ENCODE measurements around the gene AMIGO3. TPM values are rescaled to one million over a fixed set of nuclear protein-coding genes. Genes with fewer than 3 reads are reported as not detected.

The AMIGO3 gene
- total RNA-seq, 2 donors from 2014 or later, result 1.4 to 3.0 TPM

DNA sequence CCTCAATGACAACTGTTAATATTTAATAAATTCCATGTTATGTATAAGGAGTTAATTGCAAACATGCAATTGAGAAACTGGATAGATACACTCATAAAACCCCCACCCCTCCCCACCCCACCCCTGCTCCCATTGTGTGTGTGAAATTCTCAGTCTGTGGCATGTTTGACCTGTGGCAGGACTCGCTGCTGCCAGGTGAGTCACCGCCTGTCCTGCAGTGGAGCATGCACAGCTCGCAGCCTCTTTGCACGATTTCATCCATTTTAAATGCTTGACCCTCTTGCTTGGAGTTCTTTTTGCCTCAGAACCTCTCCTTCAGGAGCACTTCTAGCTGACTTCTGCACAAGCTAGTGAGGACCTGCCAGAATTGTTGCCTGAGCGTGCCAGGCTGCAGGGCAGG lies 50.6 kb downstream of the AMIGO3 start:
- no peak overlapping the region for H3K27ac Mint-ChIP-seq

GRCh38 chr3:49668414-49668797 lies 51.1 kb downstream of the AMIGO3 start:
- no peaks in the 10 kb centered on the region for H3K9me3 ChIP-seq (ENCODE audit: control insufficient read depth, low read length)
- no peaks in the 10 kb centered on the region for H3K36me3 ChIP-seq (ENCODE audit: control insufficient read depth, insufficient read depth, low read length)
- Mint-ChIP-seq H3K27ac (no peak overlapping the region), H3K4me3 (no peak overlapping the region), H3K9me3 (no peaks in the 10 kb centered on the region), H3K4me1 (peaks cover 16% of the 10 kb centered on the region), H3K27me3 (ENCODE audit: insufficient read depth) (no peaks in the 10 kb centered on the region), H3K36me3 (ENCODE audit: low read depth) (no peaks in the 10 kb centered on the region)
- peak; percentile 47 for TF ChIP-seq CTCF (conservative IDR thresholded peaks at IDR 0.05)
- no peak overlapping the region for H3K4me3 ChIP-seq (ENCODE audit: low read length)
- H3K4me1 ChIP-seq (ENCODE audit: control insufficient read depth, insufficient read depth, low read length), result no peaks in the 10 kb centered on the region
- no peak overlapping the region for H3K9ac ChIP-seq (ENCODE audit: extremely low read depth, low read length, poor library complexity, severe bottlenecking)
- peak; percentile 57 for DNase-seq
- 79 to 87% methylated on average over 3 to 5 of the region's 5 CpGs for WGBS, 2 experiments (ENCODE audit: insufficient coverage in 1 of 2, insufficient read length in 1 of 2)
- H3K27ac ChIP-seq (ENCODE audit: low read depth, low read length), result no peak overlapping the region
- H3K27me3 ChIP-seq (ENCODE audit: control insufficient read depth, insufficient read depth, low read length, poor library complexity, severe bottlenecking), result no peaks in the 10 kb centered on the region

More for the DNA sequence above, 50.6 kb downstream of the AMIGO3 start:
- TF ChIP-seq CTCF (conservative IDR thresholded peaks at IDR 0.05), result no peak
- DNase-seq, result no peak
- no peak overlapping the region for H3K27ac ChIP-seq (ENCODE audit: low read depth, low read length)
- Mint-ChIP-seq H3K9me3 (no peaks in the 10 kb centered on the region), H3K4me3 (no peak overlapping the region), H3K36me3 (ENCODE audit: low read depth) (no peaks in the 10 kb centered on the region), H3K27me3 (ENCODE audit: insufficient read depth) (no peaks in the 10 kb centered on the region), H3K4me1 (peaks cover 16% of the 10 kb centered on the region)
- H3K9ac ChIP-seq (ENCODE audit: extremely low read depth, low read length, poor library complexity, severe bottlenecking), result no peak overlapping the region
- H3K4me1 ChIP-seq (ENCODE audit: control insufficient read depth, insufficient read depth, low read length), result no peaks in the 10 kb centered on the region
- no peaks in the 10 kb centered on the region for H3K9me3 ChIP-seq (ENCODE audit: control insufficient read depth, low read length)
- 83 to 87% methylated on average over 5 of the region's 5 CpGs for WGBS, 2 experiments (ENCODE audit: insufficient coverage in 1 of 2, insufficient read length in 1 of 2)
- no peak overlapping the region for H3K4me3 ChIP-seq (ENCODE audit: low read length)
- H3K27me3 ChIP-seq (ENCODE audit: control insufficient read depth, insufficient read depth, low read length, poor library complexity, severe bottlenecking), result no peaks in the 10 kb centered on the region
- H3K36me3 ChIP-seq (ENCODE audit: control insufficient read depth, insufficient read depth, low read length), result no peaks in the 10 kb centered on the region

DNA sequence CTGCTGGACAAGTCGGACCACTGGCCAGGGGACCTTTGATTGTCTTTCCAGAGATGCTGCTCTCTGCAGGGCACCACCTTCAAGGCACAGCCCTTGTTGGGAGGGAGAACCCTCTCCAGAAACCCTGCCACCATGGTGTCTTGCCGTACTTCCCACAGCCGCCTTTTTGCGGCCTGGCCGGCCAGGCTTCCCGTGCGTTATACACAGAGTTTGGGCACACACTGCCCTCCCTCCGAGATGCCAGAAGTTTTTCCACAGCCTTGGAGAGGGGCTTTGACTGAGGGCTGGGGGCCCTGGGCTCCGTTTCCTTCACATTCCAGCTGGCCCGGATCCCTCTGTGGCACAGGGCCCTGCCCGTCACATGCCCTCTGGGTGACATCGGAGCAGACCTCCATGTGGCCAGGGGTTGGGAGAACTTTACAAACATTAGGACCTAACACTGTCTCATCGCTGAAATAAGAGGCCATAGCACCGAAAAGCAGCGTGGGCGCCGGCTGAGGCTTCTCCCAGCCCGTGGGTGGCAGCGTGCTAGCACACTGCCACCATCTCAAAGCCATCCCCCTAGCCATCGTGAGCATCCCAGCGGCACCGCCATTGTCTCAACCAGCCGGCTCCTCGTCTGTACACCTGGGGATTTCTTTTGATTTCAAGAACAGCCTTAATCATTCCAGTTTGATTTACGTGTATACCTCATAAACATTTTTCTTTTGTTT lies 51.6 kb downstream of the AMIGO3 start:
- no peaks in the 10 kb centered on the region for H3K9me3 Mint-ChIP-seq
- no peaks in the 10 kb centered on the region for H3K36me3 ChIP-seq (ENCODE audit: control insufficient read depth, insufficient read depth, low read length)
- H3K4me3 Mint-ChIP-seq, result no peak overlapping the region
- H3K9me3 ChIP-seq (ENCODE audit: control insufficient read depth, low read length), result no peaks in the 10 kb centered on the region
- H3K4me1 Mint-ChIP-seq, result peaks cover 16% of the 10 kb centered on the region
- 93 to 96% methylated on average over 22 to 25 of the region's 25 CpGs for WGBS, 2 experiments (ENCODE audit: insufficient coverage in 1 of 2, insufficient read length in 1 of 2)
- DNase-seq, result no peak
- no peak overlapping the region for H3K9ac ChIP-seq (ENCODE audit: extremely low read depth, low read length, poor library complexity, severe bottlenecking)
- no peaks in the 10 kb centered on the region for H3K27me3 ChIP-seq (ENCODE audit: control insufficient read depth, insufficient read depth, low read length, poor library complexity, severe bottlenecking)
- H3K27me3 Mint-ChIP-seq (ENCODE audit: insufficient read depth), result no peaks in the 10 kb centered on the region
- no peaks in the 10 kb centered on the region for H3K36me3 Mint-ChIP-seq (ENCODE audit: low read depth)
- no peak for TF ChIP-seq CTCF (conservative IDR thresholded peaks at IDR 0.05)
- no peaks in the 10 kb centered on the region for H3K4me1 ChIP-seq (ENCODE audit: control insufficient read depth, insufficient read depth, low read length)
- H3K27ac Mint-ChIP-seq, result no peak overlapping the region
- no peak overlapping the region for H3K27ac ChIP-seq (ENCODE audit: low read depth, low read length)
- no peak overlapping the region for H3K4me3 ChIP-seq (ENCODE audit: low read length)

Other genes with a start within 250 kb of the AMIGO3 start
- 100 to 1,000 TPM; 145 to 176 TPM for gene DAG1, start 249.4 kb downstream of the AMIGO3 start, total RNA-seq
- gene BSN, start 165.2 kb downstream of the AMIGO3 start, total RNA-seq, result 1 to 10 TPM; 2.4 to 2.5 TPM
- 100 to 1,000 TPM; 188 to 216 TPM for gene APEH, start 45.3 kb downstream of the AMIGO3 start, total RNA-seq
- 10 to 100 TPM; 30.8 to 35.5 TPM for gene MST1, start 30.2 kb downstream of the AMIGO3 start, total RNA-seq
- gene RNF123, start 30.1 kb downstream of the AMIGO3 start, total RNA-seq, result 10 to 100 TPM; 47.3 to 47.6 TPM
- gene GMPPB, start 4.3 kb upstream of the AMIGO3 start, total RNA-seq, result 10 to 100 TPM; 35.5 to 38.2 TPM
- 10 to 100 TPM; 45.8 to 49.8 TPM for gene IP6K1, start 66.9 kb upstream of the AMIGO3 start, total RNA-seq
- gene CDHR4, start 80.2 kb upstream of the AMIGO3 start, total RNA-seq, result not detected
- not detected for gene INKA1, start 83.6 kb upstream of the AMIGO3 start, total RNA-seq
- gene UBA7, start 94.3 kb upstream of the AMIGO3 start, total RNA-seq, result 1 to 10 TPM; 1.0 to 3.4 TPM
- 10 to 100 TPM; 22.3 to 32.8 TPM for gene TRAIP, start 136.9 kb upstream of the AMIGO3 start, total RNA-seq
- gene CAMKV, start 150.2 kb upstream of the AMIGO3 start, total RNA-seq, result 1 to 10 TPM in 1 of 2 donors, under 1 TPM in 1; 0.75 to 7.1 TPM
- 10 to 100 TPM in 1 of 2 donors, 1 to 10 TPM in 1; 6.8 to 11.2 TPM for gene MST1R, start 184.2 kb upstream of the AMIGO3 start, total RNA-seq
- 1 to 10 TPM; 4.1 to 6.2 TPM for gene MON1A, start 210.1 kb upstream of the AMIGO3 start, total RNA-seq
- 100 to 1,000 TPM; 116 to 168 TPM for gene RBM6, start 220.5 kb upstream of the AMIGO3 start, total RNA-seq